Measurements from ENCODE around the gene NECAB3.
"Not testable (repeated sequence)": the region's sequence is repeated elsewhere in the genome, so short reads cannot be mapped to it uniquely, and the experiment has no call there.

NECAB3 gene

DNA sequence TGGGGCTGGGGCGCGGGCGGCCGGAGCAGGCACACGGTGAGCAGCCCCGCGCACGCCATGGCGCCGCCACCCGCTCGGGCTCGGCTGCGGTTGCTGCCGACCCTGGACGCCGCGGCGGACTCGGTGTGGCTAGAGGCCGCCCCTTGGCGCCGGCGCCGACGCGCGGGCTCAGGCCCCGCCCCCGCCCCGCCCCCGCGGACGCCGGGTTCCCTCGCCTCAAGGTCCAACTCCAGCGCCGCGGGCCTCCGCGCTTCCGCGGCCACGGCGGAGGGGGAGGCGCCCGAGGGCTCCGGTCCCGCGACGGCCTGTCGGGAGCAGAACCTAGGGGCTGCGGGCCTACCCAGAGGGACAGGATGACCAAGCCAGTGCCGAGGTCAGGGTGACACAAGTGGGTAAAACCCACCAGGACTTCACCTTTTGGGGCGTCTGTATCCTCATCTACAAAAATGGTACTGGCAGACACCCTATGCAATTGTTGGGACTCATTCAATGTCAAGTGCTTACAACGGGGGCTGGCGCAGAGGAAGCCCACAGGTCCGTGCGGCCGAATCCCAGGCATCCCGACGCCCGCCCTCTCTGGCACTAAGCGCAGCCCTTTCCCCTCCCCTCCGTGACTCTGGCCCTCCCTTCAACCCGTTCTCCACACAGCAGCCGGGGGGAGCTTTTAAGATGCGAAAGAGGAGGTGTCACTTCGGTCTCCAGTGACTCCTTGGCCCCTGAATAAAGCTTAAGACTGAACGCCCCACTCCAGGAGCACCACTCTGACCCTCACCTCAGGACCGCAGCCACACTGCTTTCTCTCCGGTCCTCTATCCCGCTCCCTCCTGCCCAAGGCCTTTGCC is at the start of gene NECAB3:
Gene NECAB3 (minus strand): TSS at position 135 of the 842 bp plus-strand sequence. CDS start 76 bp downstream, at position 59.
- DNase-seq (ENCODE audit: low read depth in 2 of 2) = peak in 1 of 2 donors; percentile 14

DNA sequence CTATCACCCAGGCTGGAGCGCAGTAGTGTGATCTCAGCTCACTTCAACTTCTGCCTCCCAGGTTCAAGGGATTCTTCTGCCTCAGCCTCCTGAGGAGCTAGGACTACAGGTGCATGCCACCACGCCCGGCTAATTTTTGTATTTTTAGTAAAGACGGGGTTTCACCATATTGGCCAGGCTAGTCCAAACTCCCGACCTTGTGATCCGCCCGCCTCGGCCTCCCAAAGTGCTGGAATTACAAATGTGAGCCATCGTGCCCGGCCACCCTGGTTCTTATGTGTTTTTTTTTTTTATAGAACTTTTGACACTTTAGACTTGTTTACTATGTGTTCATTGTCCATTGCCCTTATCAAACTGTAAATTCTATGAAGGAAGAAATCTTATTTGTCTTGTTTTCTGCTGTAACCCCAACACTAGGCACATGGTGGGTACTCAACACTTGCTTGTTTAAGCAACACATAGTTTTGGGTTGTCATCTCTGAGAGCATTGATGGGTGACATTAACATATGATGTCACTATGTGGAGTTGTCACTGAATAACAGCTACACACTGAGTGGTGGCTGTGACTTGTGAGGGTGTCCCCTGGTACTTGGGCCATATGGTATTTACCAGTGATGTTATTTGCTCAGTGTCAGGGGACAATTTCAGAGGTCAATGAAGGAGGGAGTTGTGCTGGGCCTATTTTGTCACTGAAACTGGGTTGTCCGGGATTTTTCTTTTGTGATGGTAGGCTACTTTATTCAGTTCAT is 47.3 kb upstream of the NECAB3 start:
- no peak for DNase-seq (ENCODE audit: low read depth in 2 of 2)

DNA sequence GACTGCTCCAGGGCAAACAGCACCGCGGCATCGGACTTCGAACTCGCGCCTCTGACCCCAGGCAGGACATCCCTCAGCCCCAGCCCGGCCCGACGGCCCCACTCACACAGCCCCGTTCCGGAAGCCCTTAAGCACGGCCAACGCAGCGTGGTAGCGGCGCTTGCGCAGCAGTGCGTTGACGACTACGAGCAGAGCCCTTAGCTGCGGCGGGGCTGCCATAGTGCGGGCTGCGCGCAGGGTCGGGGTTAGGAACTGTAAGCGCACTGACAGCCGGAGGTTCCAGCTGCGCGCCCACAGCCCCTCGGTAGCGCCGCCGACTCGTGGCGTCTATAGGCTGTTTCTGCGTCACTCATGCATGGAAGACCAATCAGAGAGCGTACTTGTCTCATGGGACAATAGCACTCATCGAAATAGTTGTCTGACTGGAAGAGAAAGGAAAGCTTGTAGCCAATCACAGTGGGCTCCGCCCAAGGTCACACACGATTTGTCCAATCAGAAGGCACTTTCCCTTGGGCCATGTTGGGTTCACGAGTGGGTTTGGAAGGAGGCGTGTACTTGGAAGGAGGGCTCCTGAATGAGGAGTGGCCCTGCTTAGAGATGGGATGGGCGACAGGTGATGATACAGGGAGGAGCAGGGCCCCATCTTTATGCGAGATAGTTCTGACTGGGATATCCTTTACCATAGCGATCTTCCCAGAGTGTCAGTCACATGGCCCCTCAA is 45.9 kb upstream of the NECAB3 start, which contains the start of gene PXMP4:
Gene PXMP4 (minus strand): TSS at position 322 of the 721 bp plus-strand sequence. CDS start 103 bp downstream, at position 219.
- peak; percentile 67 to 84 for DNase-seq (ENCODE audit: low read depth in 2 of 2)

DNA sequence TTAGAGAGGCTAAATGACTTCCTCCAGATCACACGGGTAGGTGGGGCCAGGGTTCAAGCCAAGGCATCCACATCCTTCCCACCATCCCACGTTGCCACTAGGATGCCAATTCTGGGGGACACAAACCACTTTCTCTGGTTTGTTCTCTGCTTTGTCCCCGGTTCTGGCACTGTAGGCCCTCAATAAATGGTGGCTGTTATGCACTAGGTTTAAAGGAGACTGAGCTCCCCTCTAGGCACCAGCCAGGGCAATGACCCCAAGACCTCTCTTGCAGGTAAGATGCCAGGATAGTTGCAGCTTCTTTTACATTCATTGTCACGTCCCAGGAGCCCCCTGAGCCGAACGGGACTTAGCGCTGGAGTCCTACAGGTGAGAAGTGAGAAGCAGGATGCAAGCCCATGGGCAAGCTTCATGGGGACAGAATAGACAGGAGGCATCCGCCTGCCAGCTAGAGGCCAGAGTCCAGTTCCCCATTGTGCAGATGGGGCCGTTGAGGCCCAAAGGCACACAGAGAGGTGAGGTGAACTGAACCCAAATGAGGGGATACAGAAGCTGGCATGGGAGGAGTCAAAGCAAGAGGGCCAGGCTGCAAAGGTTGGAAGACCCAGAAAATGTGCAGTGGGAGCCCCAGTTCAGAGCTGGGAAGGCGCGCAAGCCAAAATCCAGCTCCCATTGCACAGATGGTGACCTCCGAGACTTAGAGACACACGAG is 45.2 kb upstream of the NECAB3 start:
- DNase-seq (ENCODE audit: low read depth in 2 of 2) = no peak

- no peak for DNase-seq (ENCODE audit: low read depth in 2 of 2)
Measured at GRCh38 chr20:33716498-33716897, 42.3 kb upstream of the NECAB3 start.

DNA sequence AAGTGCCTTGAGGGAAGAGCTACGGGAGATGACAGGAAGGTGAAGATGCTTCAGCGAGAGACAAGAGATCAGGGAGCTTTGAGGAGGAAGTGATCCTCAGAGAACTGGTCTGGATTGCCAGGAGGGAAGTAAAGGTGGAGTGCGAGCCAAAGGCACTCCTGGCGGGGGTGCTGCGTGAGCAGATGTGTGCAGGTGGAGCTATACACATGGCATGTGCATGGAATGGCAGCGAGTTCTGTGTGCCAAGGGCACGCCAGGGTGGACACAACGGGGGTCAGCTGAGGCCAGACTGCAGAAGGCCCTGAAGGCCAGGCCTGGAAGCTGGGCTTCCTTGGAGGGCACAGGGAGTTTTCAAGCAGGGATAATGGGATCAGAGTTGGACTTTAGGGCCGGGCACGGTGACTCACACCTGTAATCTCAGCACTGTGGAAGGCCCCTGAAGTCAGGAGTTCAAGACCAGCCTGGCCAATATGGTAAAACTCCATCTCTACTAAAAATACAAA is 39.7 kb upstream of the NECAB3 start:
- no peak for DNase-seq (ENCODE audit: low read depth in 2 of 2)

GRCh38 chr20:33711446-33711738 is 37.2 kb upstream of the NECAB3 start:
- DNase-seq (ENCODE audit: low read depth in 2 of 2) = no peak

- DNase-seq (ENCODE audit: low read depth in 2 of 2) = no peak
Measured at GRCh38 chr20:33710681-33711445, 36.6 kb upstream of the NECAB3 start.

- no peak for DNase-seq (ENCODE audit: low read depth in 2 of 2)
Measured at GRCh38 chr20:33709905-33710541, 35.8 kb upstream of the NECAB3 start.

DNA sequence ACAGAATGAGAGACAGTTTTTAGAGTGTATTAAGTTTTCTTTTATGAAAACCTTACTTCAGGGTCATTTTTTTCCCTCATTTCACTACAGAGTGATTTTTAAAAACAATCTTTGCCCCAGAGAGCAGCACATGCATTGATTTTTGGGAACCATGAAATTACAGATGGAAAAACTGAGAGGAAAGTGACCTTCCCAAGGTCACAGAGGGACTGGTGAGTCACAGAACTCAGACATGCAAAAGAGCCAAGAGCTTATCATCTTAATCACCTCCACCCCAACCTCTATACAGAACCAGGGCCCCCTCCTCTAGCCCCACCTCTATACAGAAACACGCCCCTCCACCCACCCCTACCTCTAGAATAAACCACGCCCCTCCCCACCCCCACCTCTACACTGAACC is 35.2 kb upstream of the NECAB3 start:
- DNase-seq (ENCODE audit: low read depth in 2 of 2) = no peak

DNA sequence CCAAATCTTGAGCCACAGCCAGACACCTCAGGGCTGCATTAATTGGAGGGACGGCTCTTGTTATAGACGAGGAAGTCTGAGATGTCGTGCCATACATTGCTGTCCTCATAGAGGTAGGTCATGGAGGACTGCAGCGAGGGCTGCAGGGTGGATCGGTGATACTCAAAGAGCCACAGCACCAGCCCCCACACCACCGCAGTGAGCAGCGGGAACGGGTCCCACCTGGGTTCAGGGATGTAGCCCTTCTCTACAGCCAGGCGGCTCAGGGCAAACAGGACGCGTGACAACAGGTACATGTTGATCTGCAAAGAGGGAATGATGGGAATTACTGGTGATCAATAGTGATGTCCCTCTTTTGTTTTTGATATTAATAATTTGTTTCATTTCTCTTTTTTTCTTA is 33.4 kb upstream of the NECAB3 start:
- no peak for DNase-seq (ENCODE audit: low read depth in 2 of 2)

DNA sequence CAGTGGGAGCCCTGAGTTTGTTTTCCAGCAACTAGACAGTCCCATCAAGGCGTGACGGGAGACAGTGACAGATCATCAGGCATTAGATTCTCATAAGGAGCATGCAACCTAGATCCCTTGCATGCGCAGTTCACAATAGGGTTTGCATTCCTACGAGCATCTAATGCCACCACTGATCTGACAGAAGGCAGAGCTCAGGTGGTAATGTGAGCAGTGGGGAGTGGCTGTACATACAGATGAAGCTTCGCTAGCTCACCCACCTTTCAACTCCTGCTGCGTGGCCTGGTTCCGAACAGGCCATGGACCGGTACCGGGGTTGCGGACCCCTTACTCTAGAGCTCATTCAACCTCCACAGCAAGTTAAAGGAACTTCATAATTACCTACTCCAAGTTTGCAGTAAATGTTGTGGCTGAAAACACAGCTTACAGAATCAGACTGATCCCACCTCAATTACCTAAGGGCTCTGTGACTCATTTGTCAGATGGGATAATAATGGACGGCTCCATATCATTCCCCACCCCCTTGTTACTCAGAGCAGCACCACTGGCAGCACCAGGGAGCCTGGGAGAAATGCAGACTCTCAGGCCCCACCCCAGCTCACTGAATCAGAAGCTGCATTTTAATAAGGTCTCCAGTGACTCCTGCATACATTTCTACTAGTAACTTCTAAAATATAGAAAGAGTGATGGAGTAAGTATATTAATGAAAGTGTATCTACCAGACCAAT is 30.1 kb upstream of the NECAB3 start:
- DNase-seq (ENCODE audit: low read depth in 2 of 2) = no peak

- no peak for DNase-seq (ENCODE audit: low read depth in 2 of 2)
Measured at GRCh38 chr20:33703498-33704137, 29.4 kb upstream of the NECAB3 start.

DNA sequence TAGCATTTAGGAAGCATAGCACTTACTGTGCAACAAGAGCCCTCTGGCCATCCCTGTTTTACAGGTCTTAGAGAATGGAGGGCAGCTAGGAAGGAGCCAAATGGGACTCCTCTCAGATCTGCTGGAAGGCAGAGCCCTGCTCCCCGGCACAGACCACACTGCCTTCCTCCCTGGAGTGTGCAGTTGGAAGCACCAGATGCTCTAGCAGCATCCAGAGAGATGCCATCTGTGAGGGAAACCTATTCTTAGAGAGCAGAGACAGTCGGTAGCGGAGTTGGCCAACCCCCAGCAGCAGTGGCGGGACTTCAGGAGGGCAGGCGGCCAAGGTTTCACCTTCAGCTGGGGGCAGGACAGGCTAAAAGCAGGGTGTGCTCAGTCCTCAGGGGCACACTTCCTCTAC is 28.6 kb upstream of the NECAB3 start:
- DNase-seq (ENCODE audit: low read depth in 2 of 2) = no peak

- DNase-seq (ENCODE audit: low read depth in 2 of 2) = no peak
Measured at GRCh38 chr20:33701629-33702450, 27.6 kb upstream of the NECAB3 start.

DNA sequence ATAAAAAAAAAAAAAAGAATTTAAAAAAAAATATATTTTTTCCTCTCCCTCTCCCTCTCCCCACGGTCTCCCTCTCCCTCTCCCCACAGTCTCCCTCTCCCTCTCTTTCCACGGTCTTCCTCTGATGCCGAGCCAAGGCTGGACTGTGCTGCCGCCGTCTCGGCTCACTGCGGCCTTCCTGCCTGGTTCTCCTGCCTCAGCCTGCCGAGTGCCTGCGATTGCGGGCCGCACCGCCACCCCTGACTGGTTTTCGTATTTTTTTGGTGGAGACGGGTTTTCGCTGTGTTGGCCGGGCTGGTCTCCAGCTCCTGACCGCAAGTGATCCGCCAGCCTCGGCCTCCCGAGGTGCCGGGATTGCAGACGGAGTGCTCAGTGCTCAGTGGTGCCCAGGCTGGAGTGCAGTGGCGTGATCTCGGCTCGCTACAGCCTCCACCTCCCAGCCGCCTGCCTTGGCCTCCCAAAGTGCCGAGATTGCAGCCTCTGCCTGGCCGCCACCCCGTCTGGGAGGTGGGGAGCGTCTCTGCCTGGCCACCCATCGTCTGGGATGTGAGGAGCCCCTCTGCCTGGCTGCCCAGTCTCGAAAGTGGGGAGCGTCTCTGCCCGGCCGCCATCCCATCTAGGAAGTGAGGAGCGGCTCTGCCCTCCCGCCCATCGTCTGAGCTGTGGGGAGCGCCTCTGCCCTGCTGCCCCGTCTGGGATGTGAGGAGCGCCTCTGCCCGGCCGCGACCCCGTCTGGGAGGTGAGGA is 26.6 kb upstream of the NECAB3 start:
- not testable (repeated sequence) for DNase-seq (ENCODE audit: low read depth in 2 of 2)

DNA sequence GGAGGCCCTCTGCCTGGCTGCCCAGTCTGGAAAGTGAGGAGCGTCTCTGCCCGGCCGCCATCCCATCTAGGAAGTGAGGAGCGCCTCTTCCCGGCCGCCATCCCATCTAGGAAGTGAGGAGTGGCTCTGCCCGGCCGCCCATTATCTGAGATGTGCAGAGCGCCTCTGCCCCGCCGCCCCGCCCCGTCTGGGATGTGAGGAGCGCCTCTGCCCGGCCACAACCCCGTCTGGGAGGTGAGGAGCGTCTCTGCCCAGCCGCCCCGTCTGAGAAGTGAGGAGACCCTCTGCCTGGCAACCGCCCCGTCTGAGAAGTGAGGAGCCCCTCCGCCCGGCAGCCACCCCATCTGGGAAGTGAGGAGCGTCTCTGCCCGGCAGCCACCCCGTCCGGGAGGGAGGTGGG is 24.7 kb upstream of the NECAB3 start:
- not testable (repeated sequence) for DNase-seq (ENCODE audit: low read depth in 2 of 2)
